Spinal cord (tissue), 10 donors: ENCODE data around the gene ZNF594. TPM values are rescaled to one million over a fixed set of nuclear protein-coding genes. Genes with fewer than 3 reads are reported as not detected.
"Not testable (repeated sequence)": the region's sequence is repeated elsewhere in the genome, so short reads cannot be mapped to it uniquely, and the experiment has no call there.

Source experiments
- DNase-seq, 6 donors: peaks; one replicate each; pipeline versions ENCODE4 v3.0.0 to v3.0.0-alpha.2; 2013 to 2015; ENCODE audit warnings: low spot score in 6 of 6, low read depth in 4 of 6
- H3K27ac ChIP-seq: one replicate; pipeline ENCODE4 v1.5.1; 2013; ENCODE audit warnings: low read depth, low read length, control low read depth
- H3K27me3 ChIP-seq: one replicate; pipeline ENCODE4 v1.6.1; 2013; ENCODE audit warnings: low read length; ENCODE audit not compliant: control insufficient read depth, insufficient read depth
- H3K36me3 ChIP-seq: one replicate; pipeline ENCODE4 v1.6.1; 2013; ENCODE audit warnings: low read length; ENCODE audit not compliant: control insufficient read depth, insufficient read depth
- H3K4me1 ChIP-seq: one replicate; pipeline ENCODE4 v1.6.1; 2013; ENCODE audit warnings: low read length; ENCODE audit not compliant: control insufficient read depth, insufficient read depth
- H3K4me3 ChIP-seq: one replicate; pipeline ENCODE4 v1.5.1; 2013; ENCODE audit warnings: low read depth, low read length, control low read depth
- H3K9me3 ChIP-seq: one replicate; pipeline ENCODE4 v1.6.1; 2013; ENCODE audit warnings: low read length; ENCODE audit not compliant: control insufficient read depth, insufficient read depth
- WGBS: methylation state at CpG from one replicate; pipeline ENCODE4 v1.1.5; 2013; ENCODE audit warnings: missing lambda C conversion rate; ENCODE audit not compliant: insufficient coverage; 5-methylcytosine and 5-hydroxymethylcytosine counted together
- polyA plus RNA-seq, 2 donors: library from polyadenylated mRNA; unstranded; fragments of 120-200 nt; gene quantifications; one replicate each; pipeline ENCODE4 v1.2.1, GENCODE V29; 2013; ENCODE audit not compliant: insufficient read length in 2 of 2
- total RNA-seq, 2 donors: library from RNA; depleted of rRNA in 1 of 2; stranded (reverse); fragments of 120-200 nt in 1 of 2; fragments of >200 nt in 1 of 2; gene quantifications; one replicate each; pipeline versions ENCODE4 v1.2.3 to v1.2.4, GENCODE V29; 2013 to 2014
- donor health status: healthy.

The ZNF594 gene
- total and polyA plus RNA-seq, 4 donors = 12.4 to 25.9 (median 16.4) TPM

DNA sequence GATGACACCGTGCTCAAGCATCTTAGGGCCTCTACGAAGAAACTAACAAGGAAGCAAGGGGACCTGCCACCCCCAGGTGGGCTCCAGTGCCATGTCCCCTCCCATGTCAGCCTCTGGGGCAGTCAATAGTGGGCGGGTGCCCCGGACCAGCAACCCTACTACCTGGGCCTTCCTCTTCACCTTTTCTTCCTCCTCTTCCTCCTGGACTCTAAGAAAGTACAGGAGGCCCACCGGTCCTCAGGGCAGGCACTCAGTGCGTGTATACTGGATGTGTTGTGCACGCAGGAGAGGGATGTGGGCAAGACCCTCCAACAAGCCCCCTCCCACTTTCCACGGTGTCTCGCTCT is 53.5 kb downstream of the ZNF594 start:
- H3K27me3 ChIP-seq, H3K9me3 ChIP-seq, DNase-seq, H3K27ac ChIP-seq, H3K4me1 ChIP-seq, H3K36me3 ChIP-seq, H3K4me3 ChIP-seq: not testable (repeated sequence)
- whole genome bisulfite sequencing = 81% methylated on average over 6 of the region's 9 CpGs

DNA sequence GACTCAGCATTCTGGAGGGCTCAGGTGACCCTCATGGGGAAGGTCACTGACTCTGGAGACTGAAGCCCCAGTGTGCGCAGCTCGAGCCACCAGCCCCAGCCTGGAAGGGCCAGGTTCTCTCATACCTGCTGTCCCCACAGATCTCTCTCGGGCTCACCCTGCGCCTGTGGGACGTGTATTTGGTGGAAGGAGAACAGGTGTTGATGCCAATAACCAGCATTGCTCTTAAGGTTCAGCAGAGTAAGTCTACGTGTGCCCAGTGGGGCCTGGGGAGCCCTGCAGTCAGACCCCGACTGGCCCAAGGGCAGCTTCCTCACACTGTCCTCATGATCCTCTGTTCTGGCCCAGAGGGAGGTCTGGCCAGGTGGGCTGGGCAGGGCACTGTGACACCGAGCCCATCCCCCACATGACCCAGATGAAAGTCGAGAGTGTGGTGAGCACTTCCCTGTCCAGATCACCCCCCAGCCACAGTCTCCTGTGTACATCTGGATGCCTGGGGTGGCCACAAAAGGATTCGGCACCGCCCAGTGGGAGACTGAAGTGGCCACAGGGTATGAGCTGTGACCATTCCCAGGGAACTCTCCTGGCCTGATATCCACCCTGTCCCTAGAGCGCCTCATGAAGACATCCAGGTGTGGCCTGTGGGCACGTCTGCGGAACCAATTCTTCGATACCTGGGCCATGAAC is 54.0 kb downstream of the ZNF594 start:
- not testable (repeated sequence) for H3K27me3 ChIP-seq, H3K9me3 ChIP-seq, H3K27ac ChIP-seq, H3K36me3 ChIP-seq, DNase-seq, H3K4me3 ChIP-seq, H3K4me1 ChIP-seq
- 94% methylated on average over 10 of the region's 15 CpGs for whole genome bisulfite sequencing

DNA sequence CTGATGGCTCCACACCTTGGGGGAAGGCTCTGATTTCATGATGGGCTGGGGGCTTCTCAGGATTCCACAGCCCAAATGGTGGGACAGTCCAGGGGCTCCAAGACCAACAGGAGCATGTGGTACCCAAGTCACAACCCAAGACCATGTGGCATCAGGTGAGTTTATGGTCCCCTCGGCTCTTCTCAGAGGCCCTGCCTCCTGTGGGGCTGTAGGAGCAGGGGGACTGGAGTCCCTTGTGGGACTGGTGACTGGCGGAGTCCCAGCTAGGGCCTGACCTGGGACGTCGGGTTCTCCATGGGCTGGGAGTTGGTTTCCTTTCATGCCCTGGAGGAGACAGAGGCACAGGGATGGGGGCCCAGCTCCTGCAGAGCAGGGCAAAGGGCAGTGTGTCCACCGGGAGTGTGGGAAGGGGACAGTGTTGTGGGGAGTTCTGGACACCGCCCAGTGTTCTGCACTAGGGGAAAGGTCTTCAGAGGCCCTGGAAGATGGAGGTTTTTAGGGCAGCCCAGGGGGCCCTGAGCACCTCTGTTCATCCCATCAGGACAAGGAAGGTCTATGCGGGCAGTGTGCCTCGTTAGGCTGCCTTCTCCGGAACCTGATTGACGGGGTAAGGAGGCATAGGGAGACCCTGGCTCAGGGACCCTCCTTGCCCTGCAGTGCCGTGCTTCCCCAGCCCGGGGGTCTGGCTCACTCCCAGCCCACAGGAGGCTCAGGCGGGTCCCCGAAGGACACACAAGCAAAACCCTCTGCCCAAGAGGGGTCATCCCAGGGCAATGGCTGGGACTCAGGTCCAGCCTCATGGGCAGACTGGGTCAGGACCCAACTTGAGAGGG is 54.9 kb downstream of the ZNF594 start:
- WGBS = 88% methylated on average over 12 of the region's 14 CpGs
- H3K27me3 ChIP-seq, H3K27ac ChIP-seq, H3K9me3 ChIP-seq, H3K4me1 ChIP-seq, DNase-seq, H3K4me3 ChIP-seq, H3K36me3 ChIP-seq: not testable (repeated sequence)

- H3K9me3 ChIP-seq = no peaks in the 10 kb centered on the region
- 83% methylated on average over 13 of the region's 14 CpGs for WGBS
- H3K36me3 ChIP-seq = no peaks in the 10 kb centered on the region
- no peak for DNase-seq
- no peak overlapping the region for H3K27ac ChIP-seq
- no peaks in the 10 kb centered on the region for H3K27me3 ChIP-seq
- no peaks in the 10 kb centered on the region for H3K4me1 ChIP-seq
- no peak overlapping the region for H3K4me3 ChIP-seq
Measured at GRCh38 chr17:5135726-5136579, 55.7 kb downstream of the ZNF594 start.

GRCh38 chr17:5135131-5135712 is 56.4 kb downstream of the ZNF594 start:
- not testable (repeated sequence) for H3K4me1 ChIP-seq, H3K9me3 ChIP-seq, H3K4me3 ChIP-seq, H3K27me3 ChIP-seq, H3K36me3 ChIP-seq, DNase-seq, H3K27ac ChIP-seq
- WGBS = 73% methylated on average over 4 of the region's 8 CpGs

GRCh38 chr17:5134571-5134970 is 57.1 kb downstream of the ZNF594 start:
- H3K9me3 ChIP-seq, H3K4me3 ChIP-seq, H3K27me3 ChIP-seq, H3K4me1 ChIP-seq, H3K27ac ChIP-seq, DNase-seq, H3K36me3 ChIP-seq: not testable (repeated sequence)
- 78% methylated on average over 10 of the region's 11 CpGs for WGBS

DNA sequence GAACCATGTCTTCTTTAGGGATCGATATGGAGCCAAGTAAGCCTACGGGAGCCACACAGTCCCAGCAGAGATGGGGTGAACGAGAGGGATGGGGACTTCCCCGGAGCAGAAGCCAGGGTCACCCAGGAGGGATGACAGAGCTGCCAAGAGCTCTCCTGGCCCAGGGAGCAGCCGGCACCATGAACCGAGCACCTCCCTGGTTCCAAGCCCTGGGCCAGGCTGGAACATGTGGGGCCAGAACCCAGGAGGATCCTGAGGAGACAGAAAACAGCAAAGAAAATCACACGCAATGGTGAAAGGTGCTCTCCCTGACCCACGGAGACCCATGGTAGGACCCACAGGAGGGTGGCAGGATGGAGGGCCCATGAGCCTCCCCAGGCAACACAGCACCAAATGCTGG is 57.7 kb downstream of the ZNF594 start:
- 91% methylated on average over 8 of the region's 8 CpGs for WGBS
- not testable (repeated sequence) for H3K4me3 ChIP-seq, H3K27ac ChIP-seq, H3K4me1 ChIP-seq, H3K27me3 ChIP-seq, H3K9me3 ChIP-seq, H3K36me3 ChIP-seq, DNase-seq

GRCh38 chr17:5133311-5133710 is 58.4 kb downstream of the ZNF594 start:
- H3K27me3 ChIP-seq = no peaks in the 10 kb centered on the region
- no peaks in the 10 kb centered on the region for H3K36me3 ChIP-seq
- no peaks in the 10 kb centered on the region for H3K4me1 ChIP-seq
- H3K4me3 ChIP-seq = no peak overlapping the region
- 95% methylated on average over 5 of the region's 8 CpGs for WGBS
- no peaks in the 10 kb centered on the region for H3K9me3 ChIP-seq
- no peak for DNase-seq
- no peak overlapping the region for H3K27ac ChIP-seq

DNA sequence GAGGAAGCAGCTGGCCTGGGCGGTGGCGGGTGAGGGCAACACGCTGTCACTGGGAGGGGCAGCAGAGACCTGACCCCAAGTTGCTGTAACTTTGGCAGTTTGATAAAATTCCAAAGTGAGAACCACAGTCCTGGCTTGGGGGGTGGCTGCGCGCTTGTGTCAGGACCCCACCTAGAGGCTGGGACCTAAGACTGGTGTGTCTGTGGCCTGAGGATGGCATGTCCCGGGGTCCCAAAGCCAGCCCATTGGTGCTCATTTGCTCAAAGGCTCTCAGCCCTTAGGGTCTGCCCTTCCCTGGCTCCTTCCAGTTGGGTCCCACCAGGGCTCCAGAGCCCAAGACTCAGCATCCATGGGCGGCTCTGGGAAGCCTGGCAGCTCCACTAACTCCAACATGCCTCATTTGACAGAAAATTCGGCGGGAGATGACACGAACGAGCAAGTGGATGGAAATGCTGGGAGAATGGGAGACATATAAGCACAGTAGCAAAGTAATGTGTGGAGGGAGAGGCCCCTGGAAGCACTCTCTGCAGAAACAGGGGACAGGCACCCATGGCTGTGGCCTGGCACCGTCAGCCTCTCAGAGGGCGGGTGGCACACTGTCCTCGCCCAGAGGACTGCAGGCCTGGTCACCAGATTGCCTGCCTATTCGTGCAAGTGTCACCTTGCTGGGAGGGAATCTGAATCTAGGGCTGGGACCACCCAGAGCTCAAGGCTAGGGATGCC is 59.0 kb downstream of the ZNF594 start:
- H3K4me3 ChIP-seq, DNase-seq, H3K36me3 ChIP-seq, H3K4me1 ChIP-seq, H3K9me3 ChIP-seq, H3K27ac ChIP-seq, H3K27me3 ChIP-seq: not testable (repeated sequence)
- WGBS = 69% methylated on average over 14 of the region's 15 CpGs
